SJCRH30 (cell line): ENCODE results near the gene KLK11. TPM values are rescaled to one million over a fixed set of nuclear protein-coding genes. Genes with fewer than 3 reads are reported as not detected.

Source experiments
- DNase-seq, 2 experiments: peaks; one replicate each; pipeline ENCODE4 v3.0.0-alpha.2; 2015 to 2020
- H3K27ac ChIP-seq: fragments of 250-450 bp; sonication (Bioruptor Pico); 2 replicates; pipeline ENCODE4 v1.5.1; 2020; ENCODE audit warnings: mild to moderate bottlenecking, moderate library complexity
- H3K27me3 ChIP-seq: fragments of 250-450 bp; sonication (Bioruptor Pico); 2 replicates; pipeline ENCODE4 v1.5.1; 2020; ENCODE audit warnings: mild to moderate bottlenecking, moderate library complexity
- H3K36me3 ChIP-seq: fragments of 250-450 bp; sonication (Bioruptor Pico); 2 replicates; pipeline ENCODE4 v1.5.1; 2020; ENCODE audit warnings: mild to moderate bottlenecking, moderate library complexity
- H3K4me1 ChIP-seq: fragments of 250-450 bp; sonication (Bioruptor Pico); 2 replicates; pipeline ENCODE4 v1.5.1; 2020; ENCODE audit warnings: mild to moderate bottlenecking, moderate library complexity
- H3K4me3 ChIP-seq: fragments of 250-450 bp; sonication (Bioruptor Pico); 2 replicates; pipeline ENCODE4 v1.5.1; 2020; ENCODE audit warnings: mild to moderate bottlenecking, moderate library complexity
- H3K9me3 ChIP-seq: fragments of 250-450 bp; sonication (Bioruptor Pico); replicated peaks from 2 replicates; pipeline ENCODE4 v1.5.1; 2020; ENCODE audit warnings: mild to moderate bottlenecking, moderate library complexity
- total RNA-seq: library from RNA; depleted of rRNA; stranded (reverse); fragments of >200 nt; shearing (Covaris generic); gene quantifications from 2 replicates; pipeline ENCODE4 v1.2.3, GENCODE V29; 2014

Gene KLK11
- total RNA-seq, 1 experiment from 2014 or later, result not detected

DNA sequence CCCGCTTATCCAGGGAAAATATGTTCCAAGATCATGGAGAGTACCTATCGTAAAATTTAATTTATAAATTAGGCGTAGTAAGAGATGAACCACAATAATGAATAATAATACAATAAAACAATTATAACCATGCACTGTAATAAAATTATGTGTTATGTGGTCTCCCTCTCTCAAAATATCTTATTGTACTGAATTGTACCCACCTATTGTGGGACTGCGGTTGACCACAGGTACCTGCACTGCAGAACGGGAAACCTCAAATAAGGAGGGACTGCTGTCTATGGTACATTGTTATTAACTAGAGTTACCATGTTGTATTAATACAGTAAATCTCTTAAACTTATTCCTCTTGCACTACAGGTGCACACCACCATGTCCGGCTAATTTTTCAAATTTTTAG is 13.7 kb upstream of the KLK11 start:
- no peaks in the 10 kb centered on the region for H3K36me3 ChIP-seq
- no peaks in the 10 kb centered on the region for H3K27me3 ChIP-seq
- H3K9me3 ChIP-seq, result no peaks in the 10 kb centered on the region
- no peak for DNase-seq
- no peak overlapping the region for H3K27ac ChIP-seq
- H3K4me1 ChIP-seq, result no peaks in the 10 kb centered on the region
- H3K4me3 ChIP-seq, result no peak overlapping the region

DNA sequence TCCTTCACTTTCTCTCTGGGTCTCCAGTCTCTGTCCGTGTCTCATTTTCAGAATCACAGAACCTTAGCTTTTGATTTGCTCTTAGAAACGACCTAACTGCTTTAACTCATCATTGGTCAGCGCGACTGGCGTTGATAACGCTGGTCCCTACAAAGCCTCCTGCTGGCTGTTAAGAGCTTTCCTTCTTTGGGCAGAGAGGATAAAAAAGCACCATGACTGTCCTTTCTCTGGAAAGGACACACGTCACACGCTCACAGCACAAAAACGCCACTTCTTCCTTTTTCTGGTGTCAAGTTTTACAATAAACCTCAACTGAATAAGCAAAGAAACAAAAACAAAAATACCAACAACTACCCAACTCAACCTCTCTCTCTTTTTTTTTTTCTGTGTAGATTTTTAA is 10.1 kb upstream of the KLK11 start:
- Histone ChIP-seq H3K27me3 (no peaks in the 10 kb centered on the region), H3K4me3 (no peak overlapping the region), H3K36me3 (no peaks in the 10 kb centered on the region), H3K4me1 (no peaks in the 10 kb centered on the region), H3K9me3 (no peaks in the 10 kb centered on the region), H3K27ac (no peak overlapping the region)
- DNase-seq, result no peak

DNA sequence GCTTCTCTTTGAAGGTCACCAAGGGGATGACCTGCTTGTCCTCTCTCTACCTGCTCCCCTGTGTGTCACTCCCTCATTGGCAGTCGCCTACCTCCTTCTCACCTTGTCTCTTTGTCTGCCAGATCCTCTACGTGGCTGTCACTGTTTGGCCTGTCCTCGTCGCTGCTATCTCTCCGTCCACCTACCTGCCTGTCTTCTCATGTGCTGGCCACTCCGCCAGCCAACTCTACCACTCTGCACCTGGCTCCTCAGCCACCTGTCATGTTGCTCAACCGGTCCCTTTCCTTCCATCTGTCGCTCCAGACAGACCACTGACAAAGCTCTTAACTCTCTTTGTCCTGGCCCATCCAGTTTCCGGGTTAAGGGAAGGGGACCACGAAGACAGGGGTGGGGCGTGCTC is 8.3 kb upstream of the KLK11 start, which contains the start of gene KLK12:
KLK12 (minus strand) TSS at position 299 of the 400 bp plus-strand sequence. CDS start 381 bp downstream, outside the sequence.
- Histone ChIP-seq H3K36me3 (no peaks in the 10 kb centered on the region), H3K9me3 (no peaks in the 10 kb centered on the region), H3K4me3 (no peak within 1 kb of the TSS), H3K27me3 (no peaks in the 10 kb centered on the region), H3K27ac (no peak within 1 kb of the TSS), H3K4me1 (no peaks in the 10 kb centered on the region)
- DNase-seq, result no peak

DNA sequence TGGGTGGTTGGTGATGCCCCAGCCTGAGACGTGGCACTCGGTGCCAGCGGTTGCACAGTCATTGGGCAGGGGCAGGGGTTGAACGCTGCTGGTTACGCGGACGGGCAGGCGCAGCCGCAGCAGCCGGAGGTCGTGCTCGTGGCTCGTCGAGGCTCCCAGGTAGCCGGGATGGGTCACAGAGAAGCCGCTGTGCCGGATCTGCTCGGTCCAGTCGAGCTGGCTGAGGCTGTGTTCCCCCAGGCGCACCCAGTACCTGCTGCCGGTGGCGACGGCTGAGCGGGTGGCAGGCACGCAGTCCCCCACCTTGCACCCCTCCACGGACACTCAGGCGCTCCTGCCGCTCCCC is 5.4 kb upstream of the KLK11 start:
- Histone ChIP-seq H3K4me1 (no peaks in the 10 kb centered on the region), H3K27me3 (no peaks in the 10 kb centered on the region), H3K36me3 (no peaks in the 10 kb centered on the region), H3K27ac (no peak overlapping the region), H3K9me3 (no peaks in the 10 kb centered on the region), H3K4me3 (no peak overlapping the region)
- DNase-seq, result no peak

DNA sequence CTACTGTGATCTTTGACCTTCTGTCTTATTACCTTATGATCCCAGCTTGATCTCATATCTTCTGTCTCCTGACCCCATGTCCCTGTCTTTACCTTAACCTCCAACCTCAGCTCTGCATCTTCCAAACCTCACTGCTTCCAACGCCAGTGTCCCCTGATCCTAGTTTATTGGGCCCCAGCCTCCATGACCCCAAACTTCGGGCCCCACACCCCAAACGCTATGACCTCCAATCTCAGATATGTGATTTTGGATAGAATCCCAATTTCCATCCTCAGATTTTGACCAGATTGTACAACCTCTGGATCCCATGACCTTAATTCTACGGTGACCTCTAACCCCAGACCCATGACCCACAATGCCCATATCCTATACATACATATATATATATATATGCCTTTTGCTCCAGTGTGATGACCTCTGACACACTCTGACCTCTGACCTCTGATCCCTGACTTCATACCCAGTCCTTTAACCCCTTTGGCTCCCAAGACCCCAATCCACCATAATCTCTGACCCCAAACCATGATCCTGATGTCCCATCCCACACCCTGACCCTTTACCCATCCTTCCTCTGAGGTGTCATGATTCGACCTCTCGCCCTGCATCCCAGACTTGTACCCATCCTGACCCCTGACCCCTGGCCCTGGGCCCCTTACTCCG is 4.9 kb upstream of the KLK11 start:
- H3K27me3 ChIP-seq, result peaks cover 4% of the 10 kb centered on the region; the same call in 1 of the 2 replicates

DNA sequence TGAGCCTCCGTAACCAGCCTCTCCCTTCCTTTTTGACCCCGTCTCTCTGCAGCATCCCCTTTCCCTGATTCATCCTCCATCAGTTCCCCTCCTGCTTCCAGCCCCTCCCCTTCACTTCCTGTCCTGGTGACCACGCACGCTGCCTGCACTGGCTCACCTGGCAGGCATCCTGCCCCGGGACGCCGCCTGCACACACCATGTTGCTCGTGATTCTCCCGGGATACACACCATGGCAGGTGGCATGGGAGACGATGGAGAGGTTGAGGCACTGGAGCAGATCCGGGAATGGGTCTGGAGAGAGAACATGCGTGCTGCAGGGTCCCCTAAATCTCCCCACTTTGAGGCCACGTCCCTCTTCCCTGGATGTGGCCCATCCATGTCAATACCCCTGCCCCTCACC is 4.2 kb upstream of the KLK11 start:
- H3K4me3 ChIP-seq, result no peak overlapping the region
- no peaks in the 10 kb centered on the region for H3K4me1 ChIP-seq
- no peak for DNase-seq
- no peaks in the 10 kb centered on the region for H3K36me3 ChIP-seq
- no peaks in the 10 kb centered on the region for H3K9me3 ChIP-seq
- H3K27ac ChIP-seq, result no peak overlapping the region
- peaks cover 11% of the 10 kb centered on the region; the same call in 1 of the 2 replicates for H3K27me3 ChIP-seq

More for the DNA sequence above, 4.9 kb upstream of the KLK11 start:
- Histone ChIP-seq H3K4me3 (no peak overlapping the region), H3K9me3 (no peaks in the 10 kb centered on the region), H3K27ac (no peak overlapping the region), H3K36me3 (no peaks in the 10 kb centered on the region), H3K4me1 (no peaks in the 10 kb centered on the region)
- no peak for DNase-seq

DNA sequence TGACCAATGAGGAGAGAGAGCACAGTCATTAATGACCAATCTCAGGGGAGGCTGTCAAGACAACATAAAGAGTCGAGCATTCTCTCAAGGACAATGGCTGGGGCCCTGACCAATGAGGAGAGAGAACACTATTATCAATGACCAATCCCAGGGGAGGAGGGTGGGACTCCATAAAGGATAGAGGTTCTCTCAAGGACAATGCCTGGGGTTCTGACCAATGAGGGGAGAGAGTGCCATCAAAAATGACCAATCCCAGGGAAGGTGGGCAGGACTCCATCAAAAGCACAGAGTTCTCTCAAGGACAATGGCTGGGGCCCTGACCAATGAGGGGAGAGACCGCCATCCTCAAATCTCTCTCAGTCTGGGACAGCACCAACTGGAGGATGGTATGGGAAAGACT is 3.3 kb upstream of the KLK11 start:
- no peak overlapping the region for H3K27ac ChIP-seq
- H3K4me1 ChIP-seq, result no peaks in the 10 kb centered on the region
- H3K4me3 ChIP-seq, result no peak overlapping the region
- no peaks in the 10 kb centered on the region for H3K36me3 ChIP-seq
- no peaks in the 10 kb centered on the region for H3K9me3 ChIP-seq
- peak in 1 of 2 experiments; percentile 17 for DNase-seq
- peaks cover 16% of the 10 kb centered on the region; the same call in 1 of the 2 replicates for H3K27me3 ChIP-seq

DNA sequence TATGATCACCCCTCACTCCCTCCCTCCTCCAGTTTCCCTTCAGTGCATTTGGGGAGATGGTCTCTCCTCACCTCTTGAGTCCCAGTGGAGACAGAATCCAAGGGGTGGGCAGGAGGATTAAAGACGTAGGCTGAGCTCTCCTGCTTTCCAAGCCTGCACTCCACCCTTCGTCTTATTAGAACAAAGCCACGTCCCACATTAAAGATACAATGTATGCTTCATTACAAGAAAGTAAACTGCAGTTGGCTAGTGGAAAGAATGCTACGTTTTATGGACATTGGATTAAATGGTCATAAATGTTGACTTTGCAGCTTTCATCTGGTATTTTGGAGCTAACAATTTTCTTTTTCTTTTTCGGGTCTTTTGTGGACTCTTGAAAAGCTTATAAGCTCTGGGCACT is 1.5 kb upstream of the KLK11 start:
- Histone ChIP-seq H3K4me1 (no peaks in the 10 kb centered on the region), H3K36me3 (no peaks in the 10 kb centered on the region), H3K27ac (no peak overlapping the region), H3K9me3 (no peaks in the 10 kb centered on the region), H3K4me3 (no peak overlapping the region), H3K27me3 (peaks cover 16% of the 10 kb centered on the region; the same call in 1 of the 2 replicates)
- DNase-seq, result no peak

DNA sequence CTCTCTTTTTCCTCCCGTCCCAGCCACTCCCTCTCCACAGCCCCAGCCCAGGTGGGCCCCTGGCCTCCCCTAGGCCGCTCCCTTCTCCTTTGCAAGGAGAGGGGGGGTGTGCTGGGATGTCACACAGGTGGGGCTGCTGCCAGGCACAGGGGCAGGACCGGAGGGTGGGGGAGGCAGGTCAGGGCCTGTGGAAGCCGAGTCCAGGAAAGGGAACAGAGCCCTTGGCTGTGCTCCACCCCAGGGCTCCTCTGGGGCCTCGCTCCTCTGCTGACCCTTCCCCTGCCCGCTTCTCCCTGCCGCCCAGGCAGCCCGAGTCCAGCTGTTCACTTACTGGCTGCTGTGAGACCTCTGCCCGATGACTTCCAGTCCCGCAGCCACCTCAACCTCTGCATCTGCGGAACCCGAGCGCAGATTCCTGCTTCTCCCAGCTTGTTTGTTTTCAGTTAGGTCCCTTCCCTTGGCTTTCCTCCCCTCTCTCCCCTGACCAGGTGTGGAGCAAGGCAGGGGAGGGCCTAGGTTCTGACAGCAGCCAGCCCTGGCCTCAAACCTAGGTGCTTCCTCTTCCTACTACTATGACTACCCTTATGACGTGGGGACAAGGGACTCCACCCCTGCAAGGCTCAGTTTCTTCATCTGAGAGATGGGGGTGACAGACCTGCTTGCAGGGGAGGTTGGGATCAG is 850 bp upstream of the KLK11 start:
- H3K27ac ChIP-seq, result no peak overlapping the region
- no peak overlapping the region for H3K4me3 ChIP-seq
- peaks cover 16% of the 10 kb centered on the region; the same call in 1 of the 2 replicates for H3K27me3 ChIP-seq
- no peaks in the 10 kb centered on the region for H3K4me1 ChIP-seq
- H3K36me3 ChIP-seq, result no peaks in the 10 kb centered on the region
- no peak for DNase-seq
- H3K9me3 ChIP-seq, result no peaks in the 10 kb centered on the region

DNA sequence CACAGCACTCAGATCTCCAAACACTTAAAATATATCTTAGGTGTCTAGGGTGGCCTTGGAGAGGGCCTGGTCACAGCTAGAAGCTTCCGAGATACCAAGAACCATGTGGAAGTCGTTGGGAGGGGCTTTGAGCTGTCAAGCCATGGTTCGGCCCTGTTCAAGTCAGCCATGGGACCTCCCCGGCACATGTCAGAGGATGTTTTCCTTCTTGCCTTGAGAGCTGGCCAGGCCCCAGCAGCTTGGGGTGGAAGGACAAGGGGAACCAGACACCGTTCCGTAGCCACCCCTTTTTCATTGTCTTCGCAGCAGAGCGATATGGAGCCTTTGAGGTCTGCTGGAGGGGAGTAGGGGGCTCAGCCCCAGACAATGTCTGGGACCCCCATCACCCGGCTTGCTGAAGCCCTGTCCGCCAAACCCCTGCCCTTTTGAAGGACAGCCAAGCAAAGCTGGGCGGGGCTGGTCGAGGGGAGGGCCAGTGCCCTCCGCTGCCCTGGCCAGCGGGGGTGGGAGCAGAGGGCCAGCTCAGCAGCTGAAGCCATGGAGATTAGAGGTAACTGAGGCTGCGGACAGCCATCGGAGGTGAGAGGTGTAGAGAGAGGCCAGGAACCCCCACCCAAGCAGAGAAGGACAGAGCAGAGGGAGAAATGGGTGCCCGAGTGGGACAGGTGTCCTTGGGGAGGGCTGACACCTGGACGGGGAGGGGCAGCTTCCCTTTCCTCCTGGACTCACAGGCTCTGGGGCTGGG is 435 bp downstream of the KLK11 start:
- H3K27ac ChIP-seq, result no peak overlapping the region
- H3K27me3 ChIP-seq, result peaks cover 16% of the 10 kb centered on the region; the same call in 1 of the 2 replicates
- DNase-seq, result no peak
- no peak overlapping the region for H3K4me3 ChIP-seq
- no peaks in the 10 kb centered on the region for H3K9me3 ChIP-seq
- no peaks in the 10 kb centered on the region for H3K4me1 ChIP-seq
- H3K36me3 ChIP-seq, result no peaks in the 10 kb centered on the region

DNA sequence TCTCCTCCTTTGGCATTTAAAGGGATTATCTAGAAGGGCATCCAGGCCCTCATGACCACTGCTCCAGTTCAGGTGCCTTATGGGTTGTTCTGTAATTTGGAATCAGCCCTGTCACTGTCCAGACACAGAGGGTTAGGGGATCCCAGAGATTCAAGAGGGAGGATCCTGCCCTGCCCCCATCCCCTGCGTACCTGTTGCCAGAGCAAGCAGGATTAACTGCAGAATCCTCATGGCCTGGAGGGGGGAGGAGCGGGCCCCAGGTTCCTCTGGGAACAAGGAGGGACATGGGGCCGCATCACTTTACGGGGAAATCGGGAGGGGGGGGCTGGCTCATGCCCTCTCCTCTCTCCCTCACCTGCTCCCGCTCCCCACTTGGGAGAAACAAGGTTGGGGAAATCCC is 1.0 kb downstream of the KLK11 start:
- Histone ChIP-seq H3K4me1 (no peaks in the 10 kb centered on the region), H3K27ac (no peak overlapping the region), H3K4me3 (no peak overlapping the region), H3K27me3 (peaks cover 16% of the 10 kb centered on the region; the same call in 1 of the 2 replicates), H3K9me3 (no peaks in the 10 kb centered on the region), H3K36me3 (no peaks in the 10 kb centered on the region)
- DNase-seq, result no peak

DNA sequence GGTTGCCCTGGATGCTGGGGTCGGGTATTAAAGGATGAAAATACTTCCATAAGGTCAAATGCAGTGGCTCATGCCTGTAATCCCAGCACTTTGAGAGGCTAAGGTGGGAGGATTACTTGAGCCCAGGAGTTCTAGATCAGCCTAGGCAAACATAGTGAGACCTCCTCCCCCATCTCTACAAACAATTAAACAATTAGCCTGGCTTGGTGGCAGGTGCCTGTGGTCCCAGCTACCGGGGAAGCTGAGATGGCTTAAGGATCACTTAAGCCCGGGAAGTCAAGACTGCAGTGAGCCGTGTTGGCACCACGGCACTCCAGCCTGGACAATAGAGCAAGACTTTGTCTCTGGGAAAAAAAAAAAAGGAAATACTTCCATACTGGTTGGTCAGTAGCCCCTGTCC is 1.5 kb downstream of the KLK11 start:
- Histone ChIP-seq H3K4me3 (no peak overlapping the region), H3K9me3 (no peaks in the 10 kb centered on the region), H3K27me3 (peaks cover 16% of the 10 kb centered on the region; the same call in 1 of the 2 replicates), H3K36me3 (no peaks in the 10 kb centered on the region), H3K4me1 (no peaks in the 10 kb centered on the region), H3K27ac (no peak overlapping the region)
- DNase-seq, result no peak

DNA sequence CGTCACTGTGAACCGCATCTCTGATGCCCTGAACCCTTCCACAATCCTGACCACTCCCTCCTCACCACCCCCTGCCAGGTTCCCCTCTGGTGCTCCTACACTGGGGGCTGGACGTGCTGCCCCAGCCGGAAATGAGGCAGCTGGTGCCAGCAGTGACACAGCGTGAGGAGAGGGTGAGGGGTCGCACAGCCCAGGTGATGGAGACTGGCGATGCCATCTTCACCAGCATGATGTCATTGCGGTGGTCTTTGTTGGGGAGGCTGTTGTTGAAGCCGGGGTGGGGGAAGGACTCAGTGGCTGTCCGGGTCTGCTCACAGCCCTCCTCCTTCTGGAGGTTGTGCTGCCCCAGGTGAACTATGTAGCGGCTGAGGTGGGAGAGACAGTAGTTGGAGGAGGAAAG is 2.5 kb downstream of the KLK11 start:
- Histone ChIP-seq H3K27ac (no peak overlapping the region), H3K9me3 (no peaks in the 10 kb centered on the region), H3K4me1 (no peaks in the 10 kb centered on the region), H3K27me3 (peaks cover 16% of the 10 kb centered on the region; the same call in 1 of the 2 replicates), H3K36me3 (no peaks in the 10 kb centered on the region), H3K4me3 (no peak overlapping the region)
- no peak for DNase-seq

DNA sequence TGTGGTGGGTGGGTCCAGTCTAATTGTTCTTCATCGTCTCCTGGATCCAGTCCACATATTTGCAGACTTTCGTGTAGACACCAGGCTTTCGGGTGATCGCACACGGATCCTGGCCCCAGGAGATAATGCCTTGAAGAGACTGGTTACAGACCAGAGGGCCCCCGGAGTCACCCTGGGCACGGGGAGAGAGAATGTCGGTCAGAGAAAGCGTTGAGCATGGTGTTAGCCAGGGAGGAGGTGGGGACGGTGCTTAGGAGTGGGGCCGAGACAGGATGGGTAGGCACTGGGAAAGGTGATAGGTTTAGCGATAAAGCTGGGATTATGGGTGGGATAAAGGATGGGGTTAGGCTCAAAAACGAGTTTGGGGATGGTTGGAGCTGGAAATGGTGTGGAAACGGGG is 3.9 kb downstream of the KLK11 start:
- H3K36me3 ChIP-seq, result no peaks in the 10 kb centered on the region
- no peak for DNase-seq
- no peaks in the 10 kb centered on the region for H3K4me1 ChIP-seq
- H3K9me3 ChIP-seq, result no peaks in the 10 kb centered on the region
- no peak overlapping the region for H3K27ac ChIP-seq
- peaks cover 16% of the 10 kb centered on the region; the same call in 1 of the 2 replicates for H3K27me3 ChIP-seq
- no peak overlapping the region for H3K4me3 ChIP-seq
